Fibroblast of pulmonary artery (primary cell): ENCODE data around the gene NBEA.

Experiments
- DNase-seq: peaks from one replicate; pipeline ENCODE4 v3.0.0-alpha.2; 2010; ENCODE audit warnings: low read depth
- H3K4me3 ChIP-seq: replicated peaks from 2 replicates; pipeline ENCODE4 v1.5.1; 2011; ENCODE audit warnings: low read depth, mild to moderate bottlenecking, control low read depth, low read length, moderate library complexity
- TF ChIP-seq, protein P1 (sequence below): IDR thresholded peaks from 2 replicates; pipeline ENCODE4 v1.5.1; 2011; ENCODE audit warnings: mild to moderate bottlenecking, control low read depth, low read length, inconsistent platforms; ENCODE audit errors: missing control alignments

The NBEA gene

DNA sequence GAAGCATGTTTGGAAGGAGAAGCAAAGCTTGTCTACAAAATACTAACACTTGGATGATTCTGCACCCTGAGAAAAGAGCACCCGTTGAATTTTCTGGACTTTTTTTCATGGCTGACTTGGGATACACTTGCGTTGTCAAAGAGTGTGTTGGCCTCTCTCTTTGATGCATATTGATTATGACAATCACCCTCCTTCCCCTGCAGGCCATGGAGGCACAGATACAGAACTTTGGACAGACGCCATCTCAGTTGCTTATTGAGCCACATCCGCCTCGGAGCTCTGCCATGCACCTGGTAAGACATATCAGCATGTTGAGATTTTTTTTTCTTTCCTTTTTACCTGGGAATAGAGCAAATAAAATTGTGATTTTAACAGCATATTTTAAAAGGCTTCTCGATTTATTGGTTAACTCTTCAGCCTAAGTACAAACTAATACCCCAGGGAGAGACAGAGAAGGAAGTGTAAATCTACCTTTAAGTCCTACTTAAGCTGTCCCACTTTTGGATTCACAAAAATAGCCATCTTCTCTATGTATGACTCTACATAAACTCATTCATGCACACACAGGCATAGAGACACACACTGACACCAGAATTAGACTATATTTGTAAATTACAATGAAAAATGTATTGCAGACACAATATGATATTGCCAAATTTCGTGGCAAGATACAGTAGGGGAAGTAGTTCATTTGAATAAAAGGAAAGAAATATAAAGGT lies 704.1 kb downstream of the NBEA start:
- no peak overlapping the region for H3K4me3 ChIP-seq
- TF ChIP-seq, protein P1, sequence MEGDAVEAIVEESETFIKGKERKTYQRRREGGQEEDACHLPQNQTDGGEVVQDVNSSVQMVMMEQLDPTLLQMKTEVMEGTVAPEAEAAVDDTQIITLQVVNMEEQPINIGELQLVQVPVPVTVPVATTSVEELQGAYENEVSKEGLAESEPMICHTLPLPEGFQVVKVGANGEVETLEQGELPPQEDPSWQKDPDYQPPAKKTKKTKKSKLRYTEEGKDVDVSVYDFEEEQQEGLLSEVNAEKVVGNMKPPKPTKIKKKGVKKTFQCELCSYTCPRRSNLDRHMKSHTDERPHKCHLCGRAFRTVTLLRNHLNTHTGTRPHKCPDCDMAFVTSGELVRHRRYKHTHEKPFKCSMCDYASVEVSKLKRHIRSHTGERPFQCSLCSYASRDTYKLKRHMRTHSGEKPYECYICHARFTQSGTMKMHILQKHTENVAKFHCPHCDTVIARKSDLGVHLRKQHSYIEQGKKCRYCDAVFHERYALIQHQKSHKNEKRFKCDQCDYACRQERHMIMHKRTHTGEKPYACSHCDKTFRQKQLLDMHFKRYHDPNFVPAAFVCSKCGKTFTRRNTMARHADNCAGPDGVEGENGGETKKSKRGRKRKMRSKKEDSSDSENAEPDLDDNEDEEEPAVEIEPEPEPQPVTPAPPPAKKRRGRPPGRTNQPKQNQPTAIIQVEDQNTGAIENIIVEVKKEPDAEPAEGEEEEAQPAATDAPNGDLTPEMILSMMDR = no peak
- DNase-seq = no peak

DNA sequence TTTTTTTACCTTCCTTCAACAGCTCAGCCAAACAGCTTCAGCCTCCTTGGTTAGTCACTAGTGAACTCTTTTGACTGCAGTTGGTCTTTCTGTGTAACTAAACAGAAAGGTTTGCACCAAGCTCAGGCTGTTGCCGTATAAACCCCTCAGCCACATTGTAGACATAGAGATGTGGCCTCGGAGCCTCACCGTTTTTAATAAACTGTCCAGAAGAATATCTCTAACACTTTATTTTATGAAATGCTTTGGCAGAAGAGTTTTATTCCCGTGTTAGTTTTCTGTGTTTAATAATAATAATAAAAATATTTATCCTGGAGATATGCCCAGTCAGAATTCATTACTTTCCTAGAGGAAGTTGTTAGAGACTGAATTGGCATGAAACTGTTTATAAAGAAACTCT lies 706.1 kb downstream of the NBEA start:
- DNase-seq = peak; percentile 18
- no peak overlapping the region for H3K4me3 ChIP-seq
- TF ChIP-seq, protein P1 = no peak

DNA sequence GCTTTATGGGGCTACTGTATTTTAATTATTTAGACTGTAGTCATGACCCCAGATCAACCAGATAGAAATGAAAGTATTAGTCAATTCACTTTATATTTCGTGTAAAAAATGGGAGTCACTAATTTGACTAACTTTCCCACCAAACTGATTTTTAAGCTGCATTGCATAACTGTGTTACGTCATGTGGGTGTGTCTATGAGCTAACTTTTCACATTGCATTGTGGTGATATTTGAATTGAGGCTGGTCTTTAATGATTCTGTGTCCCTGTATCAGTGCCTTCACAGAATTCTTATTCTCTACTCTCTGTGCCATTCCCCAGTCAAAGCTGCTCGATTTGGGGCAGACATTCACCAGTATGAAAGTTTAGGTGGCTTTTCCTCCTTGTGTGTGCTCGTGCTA lies 707.1 kb downstream of the NBEA start:
- TF ChIP-seq, protein P1 = no peak
- DNase-seq = peak; percentile 35
- no peak overlapping the region for H3K4me3 ChIP-seq

DNA sequence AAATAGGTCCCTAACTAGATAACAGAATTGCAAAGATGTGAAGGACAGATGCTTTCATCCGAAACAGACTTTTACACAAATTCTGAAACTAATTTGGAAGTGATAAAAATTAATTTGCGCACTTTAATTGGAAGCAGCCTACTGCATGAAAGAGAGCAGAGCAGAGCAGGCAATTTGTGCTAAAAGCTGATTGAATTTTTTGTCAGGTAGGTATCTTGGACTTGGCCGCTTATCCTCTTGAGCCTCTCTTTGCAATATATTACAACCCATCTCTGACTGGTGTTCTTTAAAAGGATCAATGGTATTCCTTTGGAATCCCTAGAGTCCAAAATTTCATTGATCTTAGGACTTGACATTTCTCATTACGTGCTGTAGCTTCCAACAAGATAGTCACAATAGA lies 717.7 kb downstream of the NBEA start:
- H3K4me3 ChIP-seq = no peak overlapping the region
- TF ChIP-seq, protein P1 = no peak
- no peak for DNase-seq

DNA sequence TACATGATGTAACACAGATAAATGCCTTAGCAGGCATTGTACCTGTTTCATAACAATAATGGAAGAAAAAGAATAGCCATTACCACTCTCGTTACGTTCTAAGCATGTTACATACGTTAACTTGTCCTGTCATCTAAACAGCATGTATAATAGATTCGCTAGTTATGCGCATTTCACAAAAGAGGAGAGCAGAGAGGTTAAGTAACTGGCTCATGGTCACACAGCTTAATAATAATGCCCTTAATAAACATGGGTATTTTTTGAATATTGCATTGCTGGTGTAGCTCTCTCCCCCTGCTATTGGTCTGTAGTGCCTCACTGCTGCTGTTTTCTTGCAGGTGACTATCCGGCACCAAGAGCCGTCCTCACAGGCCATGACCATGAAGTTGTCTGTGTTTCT lies 722.7 kb downstream of the NBEA start:
- DNase-seq = no peak
- TF ChIP-seq, protein P1 = no peak
- H3K4me3 ChIP-seq = no peak overlapping the region

DNA sequence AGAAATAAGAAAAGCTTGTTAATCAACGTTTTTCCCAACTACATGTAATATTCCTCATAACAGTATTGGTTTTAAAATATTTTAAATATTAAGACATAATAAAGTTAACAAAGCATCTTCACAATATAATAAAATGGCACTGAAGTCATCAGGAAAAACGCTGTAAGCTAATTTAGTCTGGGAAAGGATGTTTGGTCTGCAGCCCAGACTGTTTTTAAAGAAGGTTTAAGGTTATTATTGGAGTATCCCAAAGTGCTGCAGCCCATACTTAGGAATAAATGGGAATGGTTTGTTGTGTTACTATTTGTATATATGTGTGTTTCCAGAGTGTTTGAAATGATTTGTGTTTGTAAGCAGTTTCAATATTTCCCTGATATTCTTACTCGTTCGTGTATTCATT lies 727.3 kb downstream of the NBEA start:
- DNase-seq = no peak
- TF ChIP-seq, protein P1 = no peak
- no peak overlapping the region for H3K4me3 ChIP-seq

DNA sequence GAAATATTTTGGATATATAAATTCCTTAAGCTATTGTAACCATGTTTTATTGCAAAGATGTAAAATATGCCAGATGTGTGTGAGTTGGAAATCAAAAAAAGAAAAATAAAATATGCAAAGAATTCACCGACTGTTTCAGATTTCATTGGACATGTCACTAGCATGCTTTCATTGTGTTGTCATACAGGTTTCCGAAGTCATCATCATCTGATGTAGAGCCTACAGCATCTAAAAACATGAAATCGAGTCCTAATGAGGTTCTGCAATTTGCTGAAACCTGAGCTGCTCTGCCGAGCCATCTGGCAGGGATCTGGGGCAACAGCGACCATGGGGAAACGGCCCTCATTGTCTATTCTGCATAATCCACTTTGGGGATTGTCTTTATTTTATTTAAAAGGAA lies 730.5 kb downstream of the NBEA start:
- no peak for DNase-seq
- TF ChIP-seq, protein P1 = no peak
- no peak overlapping the region for H3K4me3 ChIP-seq
